K562 (cell line): ENCODE measurements around the gene ALDH7A1. TPM values are rescaled to one million over a fixed set of nuclear protein-coding genes. Genes with fewer than 3 reads are reported as not detected.

Experiments used
- ATAC-seq: fragments of 200-7000 bp; cut with Tn5 transposase; 3 replicates; pipeline ENCODE4 v1.9.1; 2020; ENCODE audit warnings: moderate library complexity
- BruUV-seq: library from RNA; stranded (reverse); fragments of 400-500 nt; replicated peaks from 2 replicates; lab custom pipeline; 2021; lab: Mats Ljungman, UMichigan
- CTCF ChIA-PET: fragments of 300-600 bp; formaldehyde crosslinking; extraction: SDS; loops from one replicate; lab custom pipeline; 2021; ENCODE audit warnings: low intra/inter-chr PET ratio; lab: Yijun Ruan, JAX
- POLR2A ChIA-PET: fragments of 300-600, 350-650 bp; sonication (Branson Sonifier 250); formaldehyde crosslinking; extraction: SDS; loops from one replicate; lab custom pipeline; 2021; ENCODE audit warnings: antibody characterized with exemption, inconsistent platforms; lab: Yijun Ruan, JAX
- DNase-seq, 4 experiments: peaks; one replicate each; pipeline versions ENCODE4 v3.0.0 to v3.0.0-alpha.2; 2011 to 2018; ENCODE audit warnings: low spot score in 3 of 4, mixed read lengths in 3 of 4; ENCODE audit errors: extremely low read depth in 1 of 4
- FAIRE-seq: peaks from 2 replicates; lab custom pipeline; 2011; peaks lifted over from hg19 to GRCh38; lab: Jason Lieb, UNC
- H2AFZ ChIP-seq: 2 replicates; pipeline ENCODE4 v1.6.0; 2011; ENCODE audit warnings: low read depth, low read length, control low read depth, inconsistent platforms
- H3K27ac ChIP-seq: fragments of 200-600 bp; 3 replicates; pipeline ENCODE4 v1.8.0; 2011; ENCODE audit warnings: low read depth, mild to moderate bottlenecking, control low read depth, inconsistent platforms, low read length, moderate library complexity, mixed read lengths; ENCODE audit errors: extremely low read depth
- H3K27me3 ChIP-seq, 2 experiments: fragments of 300-600 bp in 1 of 2; 2 replicates in 1 of 2; 3 replicates in 1 of 2; pipeline versions ENCODE4 v1.6.0 to v1.8.0; 2011; ENCODE audit warnings: inconsistent platforms in 2 of 2, low read length in 2 of 2, mild to moderate bottlenecking in 1 of 2, mixed read lengths in 1 of 2, moderate library complexity in 1 of 2; ENCODE audit not compliant: control insufficient read depth in 2 of 2, insufficient read depth in 2 of 2
- H3K36me3 ChIP-seq: fragments of 300-600 bp; 3 replicates; pipeline ENCODE4 v1.8.0; 2011; ENCODE audit warnings: mild to moderate bottlenecking, low read length, inconsistent platforms; ENCODE audit not compliant: control insufficient read depth, insufficient read depth
- H3K4me1 ChIP-seq, 2 experiments: fragments of 200-600 bp in 1 of 2; replicated peaks in 1 of 2; 2 replicates in 1 of 2; 3 replicates in 1 of 2; pipeline versions ENCODE4 v1.5.1 to v1.8.0; 2011; ENCODE audit warnings: inconsistent platforms in 2 of 2, low read length in 2 of 2, mild to moderate bottlenecking in 1 of 2, mixed read lengths in 1 of 2, moderate library complexity in 1 of 2; ENCODE audit not compliant: control insufficient read depth in 2 of 2, insufficient read depth in 2 of 2
- H3K4me2 ChIP-seq: 2 replicates; pipeline ENCODE4 v1.6.1; 2011; ENCODE audit warnings: low read length, control low read depth, inconsistent platforms, mixed read lengths; ENCODE audit not compliant: insufficient read depth
- H3K4me3 ChIP-seq: fragments of 200-600 bp; sonication (generic), shearing (Covaris generic); 2 replicates; pipeline ENCODE4 v1.5.1; 2016; ENCODE audit warnings: control low read depth, inconsistent platforms
- H3K79me2 ChIP-seq: fragments of 200-600 bp; 3 replicates; pipeline ENCODE4 v1.8.0; 2011; ENCODE audit warnings: low read length, inconsistent platforms; ENCODE audit not compliant: control insufficient read depth, insufficient read depth
- H3K9ac ChIP-seq, 2 experiments: 2 replicates each; pipeline versions ENCODE4 v1.6.0 to v1.6.1; 2011; ENCODE audit warnings: low read depth in 2 of 2, low read length in 2 of 2, control low read depth in 1 of 2, inconsistent platforms in 1 of 2, mild to moderate bottlenecking in 1 of 2, mixed read lengths in 1 of 2; ENCODE audit not compliant: insufficient read depth in 1 of 2
- H3K9me1 ChIP-seq: one replicate; pipeline ENCODE4 v1.6.0; 2011; ENCODE audit warnings: inconsistent platforms, mild to moderate bottlenecking, low read length, moderate library complexity; ENCODE audit not compliant: control insufficient read depth, insufficient read depth
- H3K9me3 ChIP-seq: replicated peaks from 2 replicates; pipeline ENCODE4 v1.5.1; 2011; ENCODE audit warnings: low read depth, low read length, inconsistent platforms; ENCODE audit not compliant: control insufficient read depth, insufficient read depth
- H4K20me1 ChIP-seq: replicated peaks from 2 replicates; pipeline ENCODE4 v1.6.1; 2011; ENCODE audit warnings: low read length, inconsistent platforms, mixed read lengths; ENCODE audit not compliant: control insufficient read depth, insufficient read depth
- CREB3L1 ChIP-seq: fragments of 450-650 bp; IDR thresholded peaks from 2 replicates; pipeline ENCODE4 v1.6.1; 2014; ENCODE audit warnings: low read depth, mild to moderate bottlenecking, moderate library complexity, borderline replicate concordance
- SPI1 ChIP-seq: IDR thresholded peaks from 2 replicates; pipeline ENCODE4 v1.6.1; 2011; ENCODE audit warnings: low read depth, low read length, control low read depth, borderline replicate concordance
- ZNF217 ChIP-seq: sonication (generic); formaldehyde crosslinking; IDR thresholded peaks from 2 replicates; pipeline ENCODE4 v1.8.0; 2022; ENCODE audit warnings: mild to moderate bottlenecking, missing genetic modification reagents
- WGBS: fragments of 100-300 bp; shearing (Covaris generic); methylation state at CpG from one replicate; pipeline ENCODE4 v1.1.6; 2016; ENCODE audit warnings: low coverage, mixed read lengths; ENCODE audit not compliant: insufficient coverage; ENCODE audit errors: missing lambda C conversion rate; 5-methylcytosine and 5-hydroxymethylcytosine counted together
- in situ Hi-C: fragments of 300-500 bp; cut with MboI; formaldehyde crosslinking; loops from 4 replicates; pipeline ENCODE4 v1.15.0; 2018; ENCODE audit warnings: inconsistent platforms, mixed read lengths
- intact Hi-C: fragments of 100-400 bp; cut with micrococcal nuclease; formaldehyde crosslinking; loops from 2 replicates; pipeline ENCODE4 v1.14.2; 2022
- polyA plus RNA-seq, 8 experiments: library from polyadenylated mRNA; depleted of rRNA in 4 of 8; stranded (reverse) in 5 of 8; unstranded in 3 of 8; fragments of >200 nt; fragmentation: Nextera tagmentation in 2 of 8; fragmentation: Illumina TruSeq in 1 of 8; extraction: Ambion mirVana in 2 of 8; extraction: Trizol in 1 of 8; gene quantifications; 2 replicates each; pipeline versions ENCODE4 v1.2.1 to v1.2.3, GENCODE V29; 2011 to 2014; ENCODE audit warnings: inconsistent platforms in 1 of 8, missing spikeins in 1 of 8
- total RNA-seq, 7 experiments: library from RNA; depleted of rRNA in 6 of 7; stranded (reverse); fragments of >200 nt in 6 of 7; fragmentation: Illumina TruSeq in 2 of 7; extraction: Trizol in 2 of 7; gene quantifications; 2 replicates each; pipeline versions ENCODE4 v1.2.1 to v1.2.3, GENCODE V29; 2011 to 2021; ENCODE audit warnings: low replicate concordance in 1 of 7

Gene ALDH7A1
- total and polyA plus RNA-seq, 9 of the 15 experiments (the other 6 are each of a cell fraction or from before 2014, with no cell fraction given): 0.04 to 0.49 TPM; not detected in 7

GRCh38 chr5:126605525-126605924, 10.5 kb upstream of the ALDH7A1 start (continued):
- no peak for TF ChIP-seq CREB3L1
- TF ChIP-seq SPI1: no peak

- Histone ChIP-seq H3K79me2 (peaks cover 69% of the 10 kb centered on the region), H3K27ac (no peak overlapping the region), H3K9ac (no peak overlapping the region), H3K4me1 (peaks cover 5 to 27% of the 10 kb centered on the region in 2 experiments; a peak in 3 of 5 replicates), H3K9me1 (no peaks in the 10 kb centered on the region), H3K4me2 (no peak overlapping the region), H3K27me3 (no peaks in the 10 kb centered on the region), H2AFZ (no peak overlapping the region), H3K4me3 (no peak overlapping the region), H3K9me3 (peaks cover 6% of the 10 kb centered on the region), H4K20me1 (peaks cover 4% of the 10 kb centered on the region), H3K36me3 (peaks cover 54% of the 10 kb centered on the region)
- DNase-seq (no peak), ATAC-seq (no peak), FAIRE-seq (peak; percentile 46)
- intact Hi-C loops: no loop called here
- BruUV-seq: no TSS peak
- TF ChIP-seq ZNF217 (CRISPR knock-in tag): no peak
- in situ Hi-C loops: no loop called here
- WGBS: 95% methylated on average over 4 of the region's 6 CpGs
- POLR2A ChIA-PET: no interaction called here
- CTCF ChIA-PET: no interaction called here
Observed at GRCh38 chr5:126603402-126603991, 8.5 kb upstream of the ALDH7A1 start.
